H9 (cell line): ENCODE data around the gene ZNF429. TPM values are rescaled to one million over a fixed set of nuclear protein-coding genes. Genes with fewer than 3 reads are reported as not detected.
"Not testable (repeated sequence)": the region's sequence is repeated elsewhere in the genome, so short reads cannot be mapped to it uniquely, and the experiment has no call there.

Experiments used
- DNase-seq: peaks from one replicate; pipeline ENCODE4 v3.0.0-alpha.2; 2017
- H2AFZ ChIP-seq: one replicate; pipeline ENCODE4 v1.6.1; 2013; ENCODE audit warnings: mild to moderate bottlenecking, low read length, control low read depth, moderate library complexity
- H2AK5ac ChIP-seq: 2 replicates; pipeline ENCODE4 v1.6.1; 2013; ENCODE audit warnings: low read length, control low read depth, mixed read lengths; ENCODE audit not compliant: insufficient read length
- H2BK120ac ChIP-seq: one replicate; pipeline ENCODE4 v1.6.1; 2013; ENCODE audit warnings: low read depth, mild to moderate bottlenecking, low read length, control low read depth, inconsistent platforms; ENCODE audit not compliant: poor library complexity, severe bottlenecking
- H2BK12ac ChIP-seq: 2 replicates; pipeline ENCODE4 v1.6.1; 2013; ENCODE audit warnings: low read length, control low read depth, mixed read lengths, low read depth; ENCODE audit not compliant: insufficient read length
- H2BK15ac ChIP-seq: 2 replicates; pipeline ENCODE4 v1.6.1; 2013; ENCODE audit warnings: low read depth, low read length, control low read depth
- H2BK20ac ChIP-seq: one replicate; pipeline ENCODE4 v1.6.1; 2013; ENCODE audit warnings: low read depth, mild to moderate bottlenecking, low read length, control low read depth, inconsistent platforms; ENCODE audit not compliant: poor library complexity, severe bottlenecking
- H2BK5ac ChIP-seq: 2 replicates; pipeline ENCODE4 v1.6.1; 2013; ENCODE audit warnings: low read length, control low read depth, mixed read lengths; ENCODE audit not compliant: insufficient read length
- H3K14ac ChIP-seq: 2 replicates; pipeline ENCODE4 v1.6.1; 2013; ENCODE audit warnings: low read length, control low read depth; ENCODE audit not compliant: insufficient read depth
- H3K18ac ChIP-seq: 2 replicates; pipeline ENCODE4 v1.6.1; 2013; ENCODE audit warnings: low read depth, mild to moderate bottlenecking, mixed read lengths, low read length, control low read depth; ENCODE audit not compliant: insufficient read length
- H3K23ac ChIP-seq: 2 replicates; pipeline ENCODE4 v1.6.1; 2013; ENCODE audit warnings: low read length, control low read depth, mixed read lengths, low read depth; ENCODE audit not compliant: insufficient read length
- H3K23me2 ChIP-seq: 2 replicates; pipeline ENCODE4 v1.6.1; 2013; ENCODE audit warnings: low read depth, mild to moderate bottlenecking, mixed read lengths, low read length, control low read depth; ENCODE audit not compliant: insufficient read length, poor library complexity, severe bottlenecking
- H3K27ac ChIP-seq: 2 replicates; pipeline ENCODE4 v1.5.1; 2013; ENCODE audit warnings: low read length, control low read depth, mixed read lengths, low read depth; ENCODE audit not compliant: insufficient read length
- H3K27me3 ChIP-seq: 2 replicates; pipeline ENCODE4 v1.6.1; 2013; ENCODE audit warnings: low read length, control low read depth, inconsistent platforms; ENCODE audit not compliant: insufficient read depth
- H3K4ac ChIP-seq: 2 replicates; pipeline ENCODE4 v1.6.1; 2013; ENCODE audit warnings: low read depth, mild to moderate bottlenecking, control low read depth, inconsistent platforms, low read length, moderate library complexity
- H3K4me1 ChIP-seq: 2 replicates; pipeline ENCODE4 v1.6.1; 2013; ENCODE audit warnings: low read length, control low read depth, inconsistent platforms; ENCODE audit not compliant: insufficient read depth
- H3K4me2 ChIP-seq: 2 replicates; pipeline ENCODE4 v1.6.1; 2013; ENCODE audit warnings: low read length, control low read depth, mixed read lengths; ENCODE audit not compliant: insufficient read length, insufficient read depth
- H3K56ac ChIP-seq: 2 replicates; pipeline ENCODE4 v1.6.1; 2013; ENCODE audit warnings: low read depth, mild to moderate bottlenecking, mixed read lengths, low read length, control low read depth; ENCODE audit not compliant: insufficient read length
- H3K79me1 ChIP-seq: 2 replicates; pipeline ENCODE4 v1.6.1; 2013; ENCODE audit warnings: low read depth, mild to moderate bottlenecking, moderate library complexity, low read length, control low read depth, inconsistent platforms; ENCODE audit not compliant: insufficient read depth, poor library complexity, severe bottlenecking
- H3K79me2 ChIP-seq: 2 replicates; pipeline ENCODE4 v1.6.1; 2013; ENCODE audit warnings: low read length, control low read depth, inconsistent platforms; ENCODE audit not compliant: insufficient read depth
- H3K9ac ChIP-seq: 2 replicates; pipeline ENCODE4 v1.6.1; 2013; ENCODE audit warnings: low read length, control low read depth, mixed read lengths; ENCODE audit not compliant: insufficient read length; ENCODE audit errors: extremely low read depth
- H3K9me3 ChIP-seq: one replicate; pipeline ENCODE4 v1.6.1; 2013; ENCODE audit warnings: low read depth, low read length, inconsistent platforms; ENCODE audit not compliant: control insufficient read depth
- H3T11ph ChIP-seq: one replicate; pipeline ENCODE4 v1.6.1; 2013; ENCODE audit warnings: mild to moderate bottlenecking, low read length, control low read depth, inconsistent platforms
- H4K20me1 ChIP-seq: one replicate; pipeline ENCODE4 v1.6.1; 2013; ENCODE audit not compliant: control insufficient read depth, insufficient read length, insufficient read depth
- H4K5ac ChIP-seq: 2 replicates; pipeline ENCODE4 v1.6.1; 2013; ENCODE audit warnings: low read depth, mild to moderate bottlenecking, mixed read lengths, low read length, control low read depth; ENCODE audit not compliant: insufficient read length
- H4K8ac ChIP-seq: replicated peaks from 2 replicates; pipeline ENCODE4 v1.6.1; 2013; ENCODE audit warnings: low read length, control low read depth, mixed read lengths, low read depth; ENCODE audit not compliant: insufficient read length
- H4K91ac ChIP-seq: 2 replicates; pipeline ENCODE4 v1.6.1; 2013; ENCODE audit warnings: low read depth, mild to moderate bottlenecking, moderate library complexity, mixed read lengths, low read length, control low read depth; ENCODE audit not compliant: insufficient read length
- H3K27ac Mint-ChIP-seq, 3 experiments: 2 replicates in 2 of 3; 3 replicates in 1 of 3; pipeline ENCODE4 v1.8.0; 2020 to 2021; ENCODE audit warnings: mixed read lengths in 3 of 3, mild to moderate bottlenecking in 1 of 3, moderate library complexity in 1 of 3
- H3K27me3 Mint-ChIP-seq: 2 replicates; pipeline ENCODE4 v1.8.0; 2021; ENCODE audit warnings: low read depth, mild to moderate bottlenecking, moderate library complexity, mixed read lengths
- H3K36me3 Mint-ChIP-seq, 3 experiments: 2 replicates in 2 of 3; 3 replicates in 1 of 3; pipeline ENCODE4 v1.8.0; 2020 to 2021; ENCODE audit warnings: low read depth in 3 of 3, mixed read lengths in 3 of 3; ENCODE audit not compliant: insufficient read depth in 1 of 3
- H3K4me1 Mint-ChIP-seq, 2 experiments: 2 replicates each; pipeline ENCODE4 v1.8.0; 2020; ENCODE audit warnings: mixed read lengths in 2 of 2
- H3K4me3 Mint-ChIP-seq, 2 experiments: 2 replicates in 1 of 2; 3 replicates in 1 of 2; pipeline ENCODE4 v1.8.0; 2020 to 2021; ENCODE audit warnings: mild to moderate bottlenecking in 2 of 2, mixed read lengths in 2 of 2, moderate library complexity in 1 of 2
- H3K9me3 Mint-ChIP-seq, 2 experiments: 2 replicates in 1 of 2; 3 replicates in 1 of 2; pipeline ENCODE4 v1.8.0; 2020; ENCODE audit warnings: mild to moderate bottlenecking in 2 of 2, mixed read lengths in 2 of 2, moderate library complexity in 1 of 2
- CTCF ChIP-seq: fragments of 200-600 bp; sonication (generic); conservative IDR thresholded peaks from 3 replicates; pipeline ENCODE4 v1.8.0; 2021; ENCODE audit warnings: antibody characterized with exemption, mild to moderate bottlenecking
- WGBS: extraction: QIAGEN DNeasy Blood & Tissue Kit; methylation state at CpG from one replicate; pipeline ENCODE4 v1.1.7; 2013; ENCODE audit warnings: missing lambda C conversion rate, low lambda C conversion rate, mixed read lengths; ENCODE audit not compliant: insufficient read length; ENCODE audit errors: extremely low coverage; 5-methylcytosine and 5-hydroxymethylcytosine counted together
- total RNA-seq: library from RNA; stranded (reverse); gene quantifications from 2 replicates; pipeline ENCODE4 v1.2.1, GENCODE V29; 2021

The ZNF429 gene
- total RNA-seq, 1 experiment from 2014 or later: 11.2 TPM

DNA sequence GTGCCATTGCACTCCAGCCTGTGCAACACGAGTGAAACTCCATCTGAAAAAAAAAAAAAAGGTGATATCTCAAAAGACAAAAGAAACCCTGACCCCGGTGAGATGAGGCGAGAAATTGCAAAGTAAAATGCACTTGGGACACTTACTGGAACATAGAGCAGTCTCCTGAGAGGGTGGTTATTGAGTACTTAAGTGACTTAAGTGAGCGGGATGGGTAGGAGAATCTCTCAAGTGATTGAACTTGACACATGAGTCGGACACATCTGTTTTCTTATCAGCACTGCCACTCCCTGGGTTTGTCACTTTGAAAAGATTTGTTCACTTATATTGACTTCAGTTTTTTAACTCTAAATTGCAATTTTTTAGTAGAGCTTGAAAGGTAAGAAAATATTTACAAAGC lies 2.8 kb downstream of the ZNF429 start:
- H2BK15ac ChIP-seq: no peak overlapping the region
- Mint-ChIP-seq H3K4me1 (peaks cover 9 to 18% of the 10 kb centered on the region in 2 experiments), H3K27ac (no peak overlapping the region), H3K4me3 (no peak overlapping the region), H3K9me3 (peaks cover 25 to 44% of the 10 kb centered on the region in 2 experiments), H3K27me3 (no peaks in the 10 kb centered on the region; the same call in 1 of the 2 replicates), H3K36me3 (peaks cover 42 to 51% (median 45%) of the 10 kb centered on the region in 3 experiments)
- H4K8ac ChIP-seq: no peak overlapping the region
- H4K91ac ChIP-seq: no peak overlapping the region
- no peak overlapping the region for H3K4me2 ChIP-seq
- no peaks in the 10 kb centered on the region for H3K79me2 ChIP-seq
- no peak overlapping the region for H3K14ac ChIP-seq
- H3K23ac ChIP-seq: no peak overlapping the region
- H2BK12ac ChIP-seq: no peak overlapping the region
- no peak overlapping the region for H2AK5ac ChIP-seq
- H3K79me1 ChIP-seq: no peaks in the 10 kb centered on the region
- H4K20me1 ChIP-seq: no peaks in the 10 kb centered on the region
- no peak overlapping the region for H2BK5ac ChIP-seq
- H3K23me2 ChIP-seq: peaks cover 6% of the 10 kb centered on the region
- no peak for DNase-seq
- no peak overlapping the region for H3K9ac ChIP-seq
- no CpG with 5 or more reads among the region's 5 CpGs for WGBS
- H3K4ac ChIP-seq: no peak overlapping the region
- no peak overlapping the region for H4K5ac ChIP-seq
- H3K18ac ChIP-seq: no peak overlapping the region
- TF ChIP-seq CTCF: no peak
- no peak overlapping the region for H3K56ac ChIP-seq
- H3K4me1 ChIP-seq: no peaks in the 10 kb centered on the region
- H3K27me3 ChIP-seq: no peaks in the 10 kb centered on the region
- H3K9me3 ChIP-seq: peaks cover 1% of the 10 kb centered on the region
- no peak overlapping the region for H2BK120ac ChIP-seq
- H2BK20ac ChIP-seq: no peak overlapping the region
- H2AFZ ChIP-seq: no peak overlapping the region
- H3T11ph ChIP-seq: no peak overlapping the region
- no peak overlapping the region for H3K27ac ChIP-seq

- peaks cover 3 to 12% of the 10 kb centered on the region in 2 experiments for H3K4me1 Mint-ChIP-seq
Measured at GRCh38 chr19:21511058-21511457, 5.7 kb downstream of the ZNF429 start.

More at GRCh38 chr19:21511058-21511457, 5.7 kb downstream of the ZNF429 start:
- not testable (repeated sequence) for H3K9me3 ChIP-seq, H3K27ac Mint-ChIP-seq, H3K23ac ChIP-seq, H2BK20ac ChIP-seq, H2BK15ac ChIP-seq, H4K91ac ChIP-seq, H2BK12ac ChIP-seq, H2BK120ac ChIP-seq, H3K4ac ChIP-seq, H3K27me3 Mint-ChIP-seq, H2BK5ac ChIP-seq, H3T11ph ChIP-seq, H4K20me1 ChIP-seq, H3K4me2 ChIP-seq, H3K18ac ChIP-seq, H3K4me3 Mint-ChIP-seq, H3K9ac ChIP-seq, H2AK5ac ChIP-seq, H3K14ac ChIP-seq, DNase-seq, H4K8ac ChIP-seq, H3K23me2 ChIP-seq, H3K4me1 ChIP-seq, H3K27me3 ChIP-seq, H3K79me2 ChIP-seq, H3K27ac ChIP-seq, H3K56ac ChIP-seq, H2AFZ ChIP-seq, H3K79me1 ChIP-seq, H4K5ac ChIP-seq
- WGBS: no CpG with 5 or more reads among the region's 25 CpGs
- Mint-ChIP-seq H3K9me3 (peaks cover 42 to 61% of the 10 kb centered on the region in 2 experiments), H3K36me3 (peaks cover 54 to 69% (median 59%) of the 10 kb centered on the region in 3 experiments)
